SK-N-MC (cell line): ENCODE data around the gene CADPS2.

ENCODE experiments used
- EZH2 ChIP-seq: fragments of 200-600 bp; sonication (generic); IDR thresholded peaks from one replicate; pipeline ENCODE4 v1.6.1; 2017; ENCODE audit warnings: antibody characterized with exemption
- POLR2AphosphoS5 ChIP-seq: IDR thresholded peaks from 2 replicates; pipeline ENCODE4 v1.6.1; 2012; ENCODE audit warnings: mild to moderate bottlenecking, low read depth, low read length, borderline replicate concordance

DNA sequence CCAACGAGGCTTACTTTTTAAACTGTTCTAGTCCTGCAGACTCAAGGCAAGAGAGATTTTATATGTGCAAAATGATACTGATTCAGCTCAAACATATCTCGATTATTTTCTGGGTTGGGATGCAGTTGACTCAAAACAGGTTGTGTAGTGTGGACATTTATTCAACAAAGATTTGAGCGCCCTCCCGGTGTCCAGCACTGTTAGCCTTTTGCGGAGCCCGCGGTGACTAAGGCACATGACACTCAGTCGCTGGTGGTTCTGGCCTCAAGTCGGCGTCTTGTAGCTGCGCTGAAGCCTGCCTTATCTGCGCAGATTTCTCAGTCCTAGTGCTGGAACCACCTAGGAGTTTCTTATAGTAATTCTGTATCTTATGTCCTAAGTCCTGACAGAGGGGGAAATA lies 938 bp upstream of the CADPS2 start:
- TF ChIP-seq POLR2AphosphoS5 (no peak; the same call in 1 of the 2 replicates), EZH2 (no peak)
